IMR-90 (cell line): ENCODE data around the gene BST1. TPM values are rescaled to one million over a fixed set of nuclear protein-coding genes. Genes with fewer than 3 reads are reported as not detected.

ENCODE experiments used
- ATAC-seq: fragments of 200-7000 bp; cut with Tn5 transposase; 2 replicates; pipeline ENCODE4 v1.9.1; 2020; ENCODE audit warnings: low read depth, mild to moderate bottlenecking, moderate library complexity
- BruUV-seq: library from RNA; stranded (reverse); fragments of 400-500 nt; replicated peaks from 2 replicates; lab custom pipeline; 2021; lab: Mats Ljungman, UMichigan
- CTCF ChIA-PET: fragments of 300-600 bp; formaldehyde crosslinking; extraction: SDS; loops from one replicate; lab custom pipeline; 2021; ENCODE audit warnings: antibody characterized with exemption; lab: Yijun Ruan, JAX
- POLR2A ChIA-PET: fragments of 300-600 bp; sonication (Branson Sonifier 250); formaldehyde crosslinking; loops from one replicate; lab custom pipeline; 2022; ENCODE audit warnings: antibody characterized with exemption; ENCODE audit not compliant: unreplicated experiment; lab: Charles Lee
- DNase-seq: peaks from one replicate; pipeline ENCODE4 v3.0.0; 2013
- H2AFZ ChIP-seq: replicated peaks from 2 replicates; pipeline ENCODE3; 2013; ENCODE audit warnings: low read length, mild to moderate bottlenecking; ENCODE audit not compliant: poor library complexity
- H2AK5ac ChIP-seq: 2 replicates; pipeline ENCODE4 v1.6.1; 2013; ENCODE audit warnings: low read depth, low read length, inconsistent platforms
- H2AK9ac ChIP-seq: replicated peaks from 2 replicates; pipeline ENCODE3; 2013; ENCODE audit warnings: mild to moderate bottlenecking, low read depth, low read length, moderate library complexity; ENCODE audit not compliant: poor library complexity
- H2BK120ac ChIP-seq: 2 replicates; pipeline ENCODE4 v1.6.1; 2013; ENCODE audit warnings: low read depth, low read length, inconsistent platforms
- H2BK15ac ChIP-seq: 3 replicates; pipeline ENCODE4 v1.6.1; 2013; ENCODE audit warnings: low read depth, low read length, inconsistent platforms
- H2BK20ac ChIP-seq: 2 replicates; pipeline ENCODE4 v1.6.1; 2013; ENCODE audit warnings: low read depth, mild to moderate bottlenecking, inconsistent platforms, low read length, moderate library complexity
- H2BK5ac ChIP-seq: 2 replicates; pipeline ENCODE4 v1.6.1; 2013; ENCODE audit warnings: mild to moderate bottlenecking, low read depth, low read length, inconsistent platforms; ENCODE audit not compliant: poor library complexity, severe bottlenecking
- H3K14ac ChIP-seq: replicated peaks from 2 replicates; pipeline ENCODE4 v1.6.1; 2013; ENCODE audit warnings: low read depth, low read length, inconsistent platforms
- H3K18ac ChIP-seq: 2 replicates; pipeline ENCODE4 v1.6.1; 2013; ENCODE audit warnings: low read depth, low read length, control low read depth
- H3K23ac ChIP-seq: 2 replicates; pipeline ENCODE4 v1.6.1; 2013; ENCODE audit warnings: low read depth, low read length, inconsistent platforms
- H3K27ac ChIP-seq: 2 replicates; pipeline ENCODE4 v1.5.1; 2013; ENCODE audit warnings: mild to moderate bottlenecking, control low read depth, low read length; ENCODE audit not compliant: insufficient read depth
- H3K27me3 ChIP-seq: 2 replicates; pipeline ENCODE4 v1.6.1; 2013; ENCODE audit warnings: low read length; ENCODE audit not compliant: control insufficient read depth, insufficient read depth
- H3K36me3 ChIP-seq: 2 replicates; pipeline ENCODE4 v1.6.1; 2013; ENCODE audit warnings: low read length, mixed read lengths; ENCODE audit not compliant: control insufficient read depth, insufficient read depth
- H3K4ac ChIP-seq: 2 replicates; pipeline ENCODE4 v1.6.1; 2013; ENCODE audit warnings: low read depth, low read length, inconsistent platforms
- H3K4me1 ChIP-seq: 2 replicates; pipeline ENCODE4 v1.6.1; 2013; ENCODE audit warnings: low read length, mixed read lengths; ENCODE audit not compliant: control insufficient read depth, insufficient read depth
- H3K4me2 ChIP-seq: 2 replicates; pipeline ENCODE4 v1.6.1; 2013; ENCODE audit warnings: low read depth, mild to moderate bottlenecking, control low read depth, low read length, moderate library complexity
- H3K4me3 ChIP-seq: 2 replicates; pipeline ENCODE4 v1.5.1; 2013; ENCODE audit warnings: low read depth, mild to moderate bottlenecking, control low read depth, low read length, moderate library complexity; ENCODE audit not compliant: insufficient read depth
- H3K56ac ChIP-seq: 2 replicates; pipeline ENCODE4 v1.6.1; 2013; ENCODE audit warnings: low read length, inconsistent platforms; ENCODE audit not compliant: insufficient read depth; ENCODE audit errors: extremely low read depth
- H3K79me1 ChIP-seq, 2 experiments: 2 replicates each; pipeline ENCODE4 v1.6.1; 2013; ENCODE audit warnings: low read length in 2 of 2, inconsistent platforms in 1 of 2, low read depth in 1 of 2
- H3K9ac ChIP-seq: 2 replicates; pipeline ENCODE4 v1.6.1; 2013; ENCODE audit warnings: low read depth, low read length, control low read depth
- H3K9me1 ChIP-seq: 2 replicates; pipeline ENCODE4 v1.6.1; 2013; ENCODE audit warnings: low read length, inconsistent platforms; ENCODE audit not compliant: insufficient read depth
- H3K9me3 ChIP-seq: 2 replicates; pipeline ENCODE4 v1.6.1; 2013; ENCODE audit warnings: low read length; ENCODE audit not compliant: control insufficient read depth, insufficient read depth
- H4K20me1 ChIP-seq: 2 replicates; pipeline ENCODE4 v1.6.1; 2013; ENCODE audit warnings: low read length, inconsistent platforms; ENCODE audit not compliant: insufficient read depth
- H4K5ac ChIP-seq: 2 replicates; pipeline ENCODE4 v1.6.1; 2013; ENCODE audit warnings: mild to moderate bottlenecking, low read depth, low read length, control low read depth
- H4K8ac ChIP-seq, 2 experiments: 2 replicates each; pipeline ENCODE4 v1.6.1; 2013; ENCODE audit warnings: low read depth in 2 of 2, low read length in 2 of 2, control low read depth in 1 of 2, inconsistent platforms in 1 of 2
- H4K91ac ChIP-seq: 2 replicates; pipeline ENCODE4 v1.6.1; 2013; ENCODE audit warnings: low read depth, low read length, inconsistent platforms; ENCODE audit not compliant: insufficient read depth
- BHLHE40 ChIP-seq: fragments of 150-350 bp; IDR thresholded peaks from 2 replicates; pipeline ENCODE4 v1.6.1; 2016; ENCODE audit warnings: mild to moderate bottlenecking, low read depth, low read length
- CEBPB ChIP-seq: IDR thresholded peaks from 2 replicates; pipeline ENCODE4 v1.6.1; 2012; ENCODE audit warnings: low read depth, low read length, improper control_type of control experiment
- CHD1 ChIP-seq: IDR thresholded peaks from 2 replicates; pipeline ENCODE4 v1.6.1; 2012; ENCODE audit warnings: low read depth, low read length, improper control_type of control experiment
- CTCF ChIP-seq: conservative IDR thresholded peaks from 2 replicates; pipeline ENCODE4 v1.5.1; 2012; ENCODE audit warnings: mild to moderate bottlenecking, low read depth, low read length, improper control_type of control experiment
- FOS ChIP-seq: fragments of 150-350 bp; IDR thresholded peaks from 2 replicates; pipeline ENCODE4 v1.6.1; 2016; ENCODE audit warnings: low read depth, low read length
- MAFK ChIP-seq: IDR thresholded peaks from 2 replicates; pipeline ENCODE4 v1.6.1; 2012; ENCODE audit warnings: low read depth, low read length, improper control_type of control experiment
- MAZ ChIP-seq: IDR thresholded peaks from 2 replicates; pipeline ENCODE4 v1.6.1; 2012; ENCODE audit warnings: low read depth, mild to moderate bottlenecking, low read length, improper control_type of control experiment, moderate library complexity, borderline replicate concordance
- MXI1 ChIP-seq: IDR thresholded peaks from 2 replicates; pipeline ENCODE4 v1.6.1; 2012; ENCODE audit warnings: low read depth, mild to moderate bottlenecking, low read length, moderate library complexity, borderline replicate concordance
- NFE2L2 ChIP-seq: fragments of 150-350 bp; IDR thresholded peaks from 2 replicates; pipeline ENCODE4 v1.6.1; 2016; ENCODE audit warnings: low read depth, mild to moderate bottlenecking, low read length
- POLR2A ChIP-seq: IDR thresholded peaks from 2 replicates; pipeline ENCODE4 v1.6.1; 2012; ENCODE audit warnings: mild to moderate bottlenecking, low read depth, low read length
- RAD21 ChIP-seq: IDR thresholded peaks from 2 replicates; pipeline ENCODE4 v1.6.1; 2012; ENCODE audit warnings: low read length, improper control_type of control experiment
- RCOR1 ChIP-seq: IDR thresholded peaks from 2 replicates; pipeline ENCODE4 v1.6.1; 2012; ENCODE audit warnings: mild to moderate bottlenecking, low read length, improper control_type of control experiment; ENCODE audit not compliant: insufficient replicate concordance
- RFX5 ChIP-seq: IDR thresholded peaks from 2 replicates; pipeline ENCODE4 v1.8.0; 2012; ENCODE audit warnings: low read depth, mild to moderate bottlenecking, low read length, moderate library complexity
- SMC3 ChIP-seq: fragments of 150-350 bp; IDR thresholded peaks from 2 replicates; pipeline ENCODE4 v1.6.1; 2016; ENCODE audit warnings: low read depth, mild to moderate bottlenecking, antibody characterized with exemption, low read length, moderate library complexity
- USF2 ChIP-seq: fragments of 150-350 bp; IDR thresholded peaks from 2 replicates; pipeline ENCODE4 v1.6.1; 2017; ENCODE audit warnings: mild to moderate bottlenecking, antibody characterized with exemption, low read length, low read depth
- dilution Hi-C: fragments of 300-500 bp; cut with HindIII; formaldehyde crosslinking; loops from one replicate; pipeline ENCODE4 v1.14.3; 2018; ENCODE audit warnings: low sequenced_read_pairs; ENCODE audit not compliant: unreplicated experiment
- in situ Hi-C: fragments of 300-500 bp; cut with MboI; formaldehyde crosslinking; loops from 3 replicates; pipeline ENCODE4 v1.14.3; 2019; ENCODE audit warnings: low sequenced_read_pairs, inconsistent platforms, mixed read lengths
- intact Hi-C: fragments of 100-400 bp; cut with micrococcal nuclease; formaldehyde crosslinking; loops from 2 replicates; pipeline ENCODE4 v1.10.0; 2022
- polyA plus RNA-seq, 3 experiments: library from polyadenylated mRNA; depleted of rRNA; stranded (reverse); fragments of >200 nt; gene quantifications; 2 replicates each; pipeline ENCODE4 v1.2.3, GENCODE V29; 2012; ENCODE audit warnings: low replicate concordance in 1 of 3
- total RNA-seq: library from RNA; depleted of rRNA; stranded (reverse); fragments of >200 nt; gene quantifications from 2 replicates; pipeline ENCODE4 v1.2.3, GENCODE V29; 2012
- TF ChIP-seq, protein P1 (sequence below): fragments of 150-350 bp; IDR thresholded peaks from 2 replicates; pipeline ENCODE4 v1.6.1; 2016; ENCODE audit warnings: low read depth, mild to moderate bottlenecking, low read length, moderate library complexity, borderline replicate concordance

The BST1 gene
- total and polyA plus RNA-seq, 2 of the 4 experiments (the other 2 are of a cell fraction), result 6.6 to 11.1 TPM

GRCh38 chr4:15704129-15704528 lies 1.3 kb downstream of the BST1 start:
- ATAC-seq, result no peak
- Histone ChIP-seq H2BK15ac (no peak overlapping the region), H3K9ac (no peak overlapping the region), H4K20me1 (no peaks in the 10 kb centered on the region), H3K18ac (no peak overlapping the region), H3K56ac (no peak overlapping the region), H2AK5ac (no peak overlapping the region), H3K27me3 (no peaks in the 10 kb centered on the region), H3K27ac (no peak overlapping the region), H3K36me3 (no peaks in the 10 kb centered on the region), H3K79me1 (0 out of 4 replicates have a peak, but pooled peaks cover 0 to 3% of the 10 kb centered on the region in 2 experiments), H3K4me2 (no peak overlapping the region), H3K4ac (no peak overlapping the region), H3K4me3 (no peak overlapping the region), H2AFZ (no peak overlapping the region), H3K9me1 (peaks cover 11% of the 10 kb centered on the region), H2BK20ac (no peak overlapping the region), H3K14ac (no peak overlapping the region), H4K8ac (no peak overlapping the region), H2AK9ac (no peak overlapping the region), H4K91ac (no peak overlapping the region), H4K5ac (no peak overlapping the region), H3K23ac (no peak overlapping the region), H3K4me1 (no peaks in the 10 kb centered on the region; the same call in 1 of the 2 replicates), H2BK5ac (no peak overlapping the region), H3K9me3 (no peaks in the 10 kb centered on the region), H2BK120ac (no peak overlapping the region)
- dilution Hi-C loops (no loop called here), intact Hi-C loops (no loop called here), in situ Hi-C loops (no loop called here)
- BruUV-seq, result no TSS peak
- ChIA-PET CTCF (no interaction called here), POLR2A (no interaction called here)
- no peak for DNase-seq
- TF ChIP-seq MXI1, result no peak
- TF ChIP-seq, protein P1, sequence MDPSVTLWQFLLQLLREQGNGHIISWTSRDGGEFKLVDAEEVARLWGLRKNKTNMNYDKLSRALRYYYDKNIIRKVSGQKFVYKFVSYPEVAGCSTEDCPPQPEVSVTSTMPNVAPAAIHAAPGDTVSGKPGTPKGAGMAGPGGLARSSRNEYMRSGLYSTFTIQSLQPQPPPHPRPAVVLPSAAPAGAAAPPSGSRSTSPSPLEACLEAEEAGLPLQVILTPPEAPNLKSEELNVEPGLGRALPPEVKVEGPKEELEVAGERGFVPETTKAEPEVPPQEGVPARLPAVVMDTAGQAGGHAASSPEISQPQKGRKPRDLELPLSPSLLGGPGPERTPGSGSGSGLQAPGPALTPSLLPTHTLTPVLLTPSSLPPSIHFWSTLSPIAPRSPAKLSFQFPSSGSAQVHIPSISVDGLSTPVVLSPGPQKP, result no peak
- no peak for TF ChIP-seq CTCF
- TF ChIP-seq FOS, result no peak
- TF ChIP-seq RCOR1, result no peak
- TF ChIP-seq POLR2A, result no peak
- no peak for TF ChIP-seq CEBPB
- no peak for TF ChIP-seq RFX5
- TF ChIP-seq USF2, result no peak
- no peak for TF ChIP-seq MAFK
- TF ChIP-seq MAZ, result no peak
- TF ChIP-seq BHLHE40, result no peak
- TF ChIP-seq RAD21, result no peak
- no peak for TF ChIP-seq CHD1
- no peak for TF ChIP-seq SMC3
- no peak for TF ChIP-seq NFE2L2
